K562 (cell line): ENCODE data around the gene SLFN14. TPM values are rescaled to one million over a fixed set of nuclear protein-coding genes. Genes with fewer than 3 reads are reported as not detected.

Experiments used
- FOXM1 ChIP-seq, 2 experiments: fragments of 450-650 bp in 1 of 2; sonication (generic) in 1 of 2; formaldehyde crosslinking in 1 of 2; IDR thresholded peaks; 2 replicates each; pipeline versions ENCODE4 v1.6.1 to v1.9.0; 2017 to 2022; ENCODE audit warnings: low read depth in 2 of 2, mild to moderate bottlenecking in 2 of 2, missing genetic modification reagents in 1 of 2, moderate library complexity in 1 of 2
- HES1 ChIP-seq: fragments of 450-650 bp; IDR thresholded peaks from 2 replicates; pipeline ENCODE4 v1.6.1; 2016; ENCODE audit warnings: low read depth, mild to moderate bottlenecking, moderate library complexity
- PHF21A ChIP-seq: fragments of 450-650 bp; IDR thresholded peaks from 2 replicates; pipeline ENCODE4 v1.6.1; 2017; ENCODE audit warnings: low read depth, borderline replicate concordance
- TRIM24 ChIP-seq, 2 experiments: fragments of 450-650 bp; IDR thresholded peaks; 2 replicates each; pipeline ENCODE4 v1.6.1; 2016
- VEZF1 ChIP-seq: fragments of 200-800 bp; sonication (Bioruptor generic); IDR thresholded peaks from 2 replicates; pipeline ENCODE4 v1.6.1; 2017; ENCODE audit warnings: missing genetic modification characterization, missing compliant biosample characterization
- ZNF232 ChIP-seq: sonication (generic); formaldehyde crosslinking; IDR thresholded peaks from 2 replicates; pipeline ENCODE4 v1.8.0; 2022; ENCODE audit warnings: mild to moderate bottlenecking, missing genetic modification reagents
- ZNF609 ChIP-seq: sonication (generic); formaldehyde crosslinking; IDR thresholded peaks from 2 replicates; pipeline ENCODE4 v1.8.1; 2023; ENCODE audit warnings: missing genetic modification reagents, mild to moderate bottlenecking, borderline replicate concordance
- polyA plus RNA-seq, 8 experiments: library from polyadenylated mRNA; depleted of rRNA in 4 of 8; stranded (reverse) in 5 of 8; unstranded in 3 of 8; fragments of >200 nt; fragmentation: Nextera tagmentation in 2 of 8; fragmentation: Illumina TruSeq in 1 of 8; extraction: Ambion mirVana in 2 of 8; extraction: Trizol in 1 of 8; gene quantifications; 2 replicates each; pipeline versions ENCODE4 v1.2.1 to v1.2.3, GENCODE V29; 2011 to 2014; ENCODE audit warnings: inconsistent platforms in 1 of 8, missing spikeins in 1 of 8
- total RNA-seq, 7 experiments: library from RNA; depleted of rRNA in 6 of 7; stranded (reverse); fragments of >200 nt in 6 of 7; fragmentation: Illumina TruSeq in 2 of 7; extraction: Trizol in 2 of 7; gene quantifications; 2 replicates each; pipeline versions ENCODE4 v1.2.1 to v1.2.3, GENCODE V29; 2011 to 2021; ENCODE audit warnings: low replicate concordance in 1 of 7

SLFN14 gene
- total and polyA plus RNA-seq, 9 of the 15 experiments (the other 6 are each of a cell fraction or from before 2014, with no cell fraction given) = 1.3 to 4.3 (median 3.1) TPM

- TF ChIP-seq ZNF609 (CRISPR knock-in tag) (no peak), TRIM24 (IDR thresholded peaks at IDR 0.05) (no peak), ZNF232 (CRISPR knock-in tag) (no peak), FOXM1 (IDR thresholded peaks at IDR 0.05; ENCODE audit: low read depth) (no peak), FOXM1 (CRISPR knock-in tag; IDR thresholded peaks at IDR 0.05; ENCODE audit: low read depth) (no peak), VEZF1 (CRISPR knock-in tag) (no peak), HES1 (no peak), PHF21A (no peak)
Measured at GRCh38 chr17:35597604-35598003, 37.0 kb upstream of the SLFN14 start (continued).
